ENCODE data around the gene ABCA3.
"Not testable (repeated sequence)": the region's sequence is repeated elsewhere in the genome, so short reads cannot be mapped to it uniquely, and the experiment has no call there.

Gene ABCA3

GRCh38 chr16:2340564-2341455 lies at the start of gene ABCA3:
TSS of gene ABCA3 (minus strand) at chr16:2340728. CDS start at chr16:2326466, 14,262 bp downstream.
- Histone ChIP-seq H3K27ac (ENCODE audit: low read depth, low read length) (no peak within 1 kb of the TSS), H3K9ac (ENCODE audit: low read depth, low read length) (no peak within 1 kb of the TSS)

DNA sequence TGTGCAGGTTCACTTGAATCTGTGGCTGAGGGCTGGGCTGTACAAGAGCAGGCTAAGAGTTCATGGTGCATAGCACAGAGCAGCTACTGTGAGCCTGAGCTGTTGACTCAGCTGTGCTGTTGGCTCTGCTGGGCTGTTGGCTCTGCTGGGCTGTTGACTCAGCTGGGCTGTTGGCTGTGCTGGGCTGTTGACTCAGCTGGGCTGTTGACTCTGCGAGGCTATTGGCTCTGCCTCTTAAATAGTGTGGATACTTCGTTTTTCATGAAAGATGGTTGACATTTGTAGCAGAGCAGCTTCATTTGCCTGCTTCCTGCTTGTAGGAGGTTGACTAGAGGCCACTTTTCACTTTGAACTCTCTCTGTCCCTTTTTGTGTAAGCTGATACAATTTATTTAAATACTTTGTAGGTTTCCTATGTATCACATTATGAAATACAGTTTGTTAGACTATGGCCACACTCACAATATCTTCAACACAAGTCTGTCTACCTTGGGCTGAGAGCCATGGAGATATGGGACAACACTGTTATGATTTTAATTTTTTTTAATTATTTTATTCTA lies 48.4 kb upstream of the ABCA3 start:
- peaks cover 8% of the 10 kb centered on the region for H3K9me3 ChIP-seq (ENCODE audit: control insufficient read depth, insufficient read depth, low read length)
- no peaks in the 10 kb centered on the region for H3K27me3 ChIP-seq (ENCODE audit: control insufficient read depth, insufficient read depth, low read length)
- peaks cover 18% of the 10 kb centered on the region for H3K4me1 ChIP-seq (ENCODE audit: control insufficient read depth, insufficient read depth, low read length)
- no peak overlapping the region for H3K4me3 ChIP-seq (ENCODE audit: low read depth, low read length)
- no peak overlapping the region for H3K27ac ChIP-seq (ENCODE audit: low read depth, low read length)
- no peaks in the 10 kb centered on the region for H3K36me3 ChIP-seq (ENCODE audit: control insufficient read depth, insufficient read depth, low read length)
- no peak overlapping the region for H3K9ac ChIP-seq (ENCODE audit: low read depth, low read length)

More at GRCh38 chr16:2340564-2341455, at the start of gene ABCA3:
- H3K4me1 ChIP-seq (ENCODE audit: control insufficient read depth, insufficient read depth, low read length), result no peaks in the 10 kb centered on the region
- H3K27me3 ChIP-seq (ENCODE audit: control insufficient read depth, insufficient read depth, low read length), result peaks cover 46% of the 10 kb centered on the region
- H3K4me3 ChIP-seq (ENCODE audit: low read depth, low read length), result peak within 1 kb of the TSS; percentile 77
- 0 out of 2 replicates have a peak, but pooled peaks cover 3% of the 10 kb centered on the region for H3K9me3 ChIP-seq (ENCODE audit: control insufficient read depth, insufficient read depth, low read length)
- H3K36me3 ChIP-seq (ENCODE audit: control insufficient read depth, insufficient read depth, low read length), result no peaks in the 10 kb centered on the region

DNA sequence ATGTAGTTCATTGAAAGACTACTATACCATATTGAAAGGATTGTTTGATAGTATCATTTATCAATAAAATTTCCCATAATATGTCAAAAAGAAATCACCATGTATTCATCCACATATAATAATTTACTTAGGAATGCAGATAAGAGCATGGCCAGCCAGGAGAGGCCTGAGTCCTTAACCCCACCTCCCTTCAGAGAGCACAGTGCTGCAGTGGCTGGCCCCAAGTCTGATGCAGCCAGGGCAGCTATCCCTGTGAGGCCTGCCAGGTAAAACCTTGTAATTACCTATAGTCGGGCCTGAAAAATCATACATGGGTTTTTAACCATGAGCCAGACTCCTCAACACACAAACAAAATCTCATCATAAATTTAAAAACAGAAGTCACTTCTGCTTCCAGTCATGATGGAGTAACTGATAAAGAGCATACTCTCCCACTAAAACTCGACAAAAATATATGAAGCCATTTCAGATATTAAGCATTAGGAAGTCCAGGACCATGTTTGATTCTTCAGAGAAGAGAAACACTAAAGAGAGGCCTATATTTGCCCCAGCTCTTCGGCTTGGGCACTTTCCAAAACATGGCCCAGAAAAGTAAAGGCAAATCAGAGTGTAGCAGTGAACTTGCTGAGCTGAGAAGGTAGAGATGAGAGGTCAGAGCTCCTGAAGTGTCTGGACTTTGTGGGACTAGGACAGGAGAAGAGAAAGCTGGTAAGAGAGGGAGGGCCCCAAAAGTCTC lies 47.8 kb upstream of the ABCA3 start:
- H3K9ac ChIP-seq (ENCODE audit: low read depth, low read length), result no peak overlapping the region
- no peak overlapping the region for H3K4me3 ChIP-seq (ENCODE audit: low read depth, low read length)
- no peaks in the 10 kb centered on the region for H3K36me3 ChIP-seq (ENCODE audit: control insufficient read depth, insufficient read depth, low read length)
- peaks cover 18% of the 10 kb centered on the region for H3K4me1 ChIP-seq (ENCODE audit: control insufficient read depth, insufficient read depth, low read length)
- H3K9me3 ChIP-seq (ENCODE audit: control insufficient read depth, insufficient read depth, low read length), result peaks cover 8% of the 10 kb centered on the region
- H3K27ac ChIP-seq (ENCODE audit: low read depth, low read length), result no peak overlapping the region
- no peaks in the 10 kb centered on the region for H3K27me3 ChIP-seq (ENCODE audit: control insufficient read depth, insufficient read depth, low read length)

DNA sequence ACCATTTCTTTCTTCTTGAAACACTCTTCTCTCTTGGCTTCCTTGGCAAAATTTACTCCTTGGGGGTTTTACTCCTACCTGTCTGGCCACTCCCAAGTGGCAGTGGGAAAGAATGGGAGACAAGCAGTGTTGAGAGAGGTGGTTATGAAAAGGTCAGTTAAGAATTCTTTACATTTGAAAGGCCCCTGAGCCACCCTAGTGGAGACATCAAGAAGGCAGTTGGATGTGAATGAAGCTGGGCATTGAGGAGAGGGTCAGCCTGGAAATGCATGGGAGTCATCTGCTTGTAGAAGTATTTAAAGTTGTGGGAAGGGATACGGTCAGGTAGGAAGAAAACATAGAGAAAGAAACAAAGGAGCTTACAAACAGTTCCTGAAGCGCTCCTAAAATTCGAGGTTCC lies 46.5 kb upstream of the ABCA3 start:
- no peaks in the 10 kb centered on the region for H3K36me3 ChIP-seq (ENCODE audit: control insufficient read depth, insufficient read depth, low read length)
- peaks cover 8% of the 10 kb centered on the region for H3K9me3 ChIP-seq (ENCODE audit: control insufficient read depth, insufficient read depth, low read length)
- no peak overlapping the region for H3K9ac ChIP-seq (ENCODE audit: low read depth, low read length)
- no peaks in the 10 kb centered on the region for H3K27me3 ChIP-seq (ENCODE audit: control insufficient read depth, insufficient read depth, low read length)
- H3K4me1 ChIP-seq (ENCODE audit: control insufficient read depth, insufficient read depth, low read length), result peaks cover 18% of the 10 kb centered on the region
- peak overlapping the region; percentile 75 for H3K27ac ChIP-seq (ENCODE audit: low read depth, low read length)
- H3K4me3 ChIP-seq (ENCODE audit: low read depth, low read length), result no peak overlapping the region

DNA sequence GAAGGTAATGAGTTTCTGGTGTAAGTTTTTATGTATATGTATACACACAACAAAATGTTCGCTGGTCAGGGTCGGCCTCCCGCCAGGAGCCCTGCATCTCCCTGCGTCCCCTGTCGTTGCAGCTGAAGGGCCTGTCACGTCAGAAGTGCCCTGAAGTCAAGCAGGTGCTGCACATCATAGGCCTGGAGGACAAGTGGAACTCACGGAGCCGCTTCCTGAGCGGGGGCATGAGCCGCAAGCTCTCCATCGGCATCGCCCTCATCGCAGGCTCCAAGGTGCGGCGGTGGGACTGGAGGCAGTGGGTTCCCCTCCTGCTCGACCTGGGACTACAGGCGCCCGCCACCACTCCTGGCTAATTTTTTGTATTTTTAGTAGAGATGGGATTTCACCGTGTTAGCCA lies 45.5 kb upstream of the ABCA3 start:
- not testable (repeated sequence) for H3K9me3 ChIP-seq (ENCODE audit: control insufficient read depth, insufficient read depth, low read length); H3K9ac ChIP-seq (ENCODE audit: low read depth, low read length); H3K27me3 ChIP-seq (ENCODE audit: control insufficient read depth, insufficient read depth, low read length); H3K4me3 ChIP-seq (ENCODE audit: low read depth, low read length); H3K27ac ChIP-seq (ENCODE audit: low read depth, low read length); H3K36me3 ChIP-seq (ENCODE audit: control insufficient read depth, insufficient read depth, low read length)
- peaks cover 18% of the 10 kb centered on the region for H3K4me1 ChIP-seq (ENCODE audit: control insufficient read depth, insufficient read depth, low read length)

- peaks cover 18% of the 10 kb centered on the region for H3K4me1 ChIP-seq (ENCODE audit: control insufficient read depth, insufficient read depth, low read length)
- H3K36me3 ChIP-seq (ENCODE audit: control insufficient read depth, insufficient read depth, low read length), result no peaks in the 10 kb centered on the region
- H3K4me3 ChIP-seq (ENCODE audit: low read depth, low read length), result no peak overlapping the region
- H3K27ac ChIP-seq (ENCODE audit: low read depth, low read length), result no peak overlapping the region
- H3K9me3 ChIP-seq (ENCODE audit: control insufficient read depth, insufficient read depth, low read length), result peaks cover 8% of the 10 kb centered on the region
- H3K27me3 ChIP-seq (ENCODE audit: control insufficient read depth, insufficient read depth, low read length), result no peaks in the 10 kb centered on the region
- no peak overlapping the region for H3K9ac ChIP-seq (ENCODE audit: low read depth, low read length)
Measured at GRCh38 chr16:2385190-2385836, 44.8 kb upstream of the ABCA3 start.

GRCh38 chr16:2384426-2384825 lies 43.9 kb upstream of the ABCA3 start:
- H3K36me3 ChIP-seq (ENCODE audit: control insufficient read depth, insufficient read depth, low read length), result no peaks in the 10 kb centered on the region
- no peak overlapping the region for H3K4me3 ChIP-seq (ENCODE audit: low read depth, low read length)
- H3K9me3 ChIP-seq (ENCODE audit: control insufficient read depth, insufficient read depth, low read length), result peaks cover 8% of the 10 kb centered on the region
- no peaks in the 10 kb centered on the region for H3K27me3 ChIP-seq (ENCODE audit: control insufficient read depth, insufficient read depth, low read length)
- H3K27ac ChIP-seq (ENCODE audit: low read depth, low read length), result no peak overlapping the region
- H3K4me1 ChIP-seq (ENCODE audit: control insufficient read depth, insufficient read depth, low read length), result peaks cover 18% of the 10 kb centered on the region
- no peak overlapping the region for H3K9ac ChIP-seq (ENCODE audit: low read depth, low read length)

GRCh38 chr16:2383501-2383900 lies 43.0 kb upstream of the ABCA3 start:
- Histone ChIP-seq H3K27ac (ENCODE audit: low read depth, low read length) (no peak overlapping the region), H3K4me3 (ENCODE audit: low read depth, low read length) (no peak overlapping the region), H3K4me1 (ENCODE audit: control insufficient read depth, insufficient read depth, low read length) (peaks cover 18% of the 10 kb centered on the region), H3K36me3 (ENCODE audit: control insufficient read depth, insufficient read depth, low read length) (no peaks in the 10 kb centered on the region), H3K9me3 (ENCODE audit: control insufficient read depth, insufficient read depth, low read length) (peaks cover under 1% of the 10 kb centered on the region; the same call in 1 of the 2 replicates), H3K9ac (ENCODE audit: low read depth, low read length) (no peak overlapping the region), H3K27me3 (ENCODE audit: control insufficient read depth, insufficient read depth, low read length) (no peaks in the 10 kb centered on the region)

DNA sequence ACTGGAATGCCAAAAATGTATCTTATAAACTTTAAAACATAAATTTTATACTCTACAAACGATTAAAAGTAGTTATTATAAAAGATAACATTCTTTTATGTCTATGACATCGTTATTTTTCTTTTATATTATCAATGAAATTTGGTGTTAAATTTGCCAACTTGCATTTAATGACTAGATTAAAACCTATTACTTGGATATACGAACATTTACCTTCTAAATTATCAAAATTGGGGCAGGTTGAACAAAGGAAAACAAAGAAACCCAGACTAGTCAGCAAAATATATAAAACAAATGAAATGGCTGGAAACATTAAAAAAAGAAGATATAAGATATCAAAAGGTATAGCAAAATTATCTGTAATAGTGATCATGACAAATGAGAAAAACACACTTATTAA lies 34.1 kb upstream of the ABCA3 start:
- Histone ChIP-seq H3K9ac (ENCODE audit: low read depth, low read length) (no peak overlapping the region), H3K9me3 (ENCODE audit: control insufficient read depth, insufficient read depth, low read length) (no peaks in the 10 kb centered on the region), H3K4me3 (ENCODE audit: low read depth, low read length) (no peak overlapping the region), H3K36me3 (ENCODE audit: control insufficient read depth, insufficient read depth, low read length) (no peaks in the 10 kb centered on the region), H3K27ac (ENCODE audit: low read depth, low read length) (no peak overlapping the region), H3K27me3 (ENCODE audit: control insufficient read depth, insufficient read depth, low read length) (no peaks in the 10 kb centered on the region), H3K4me1 (ENCODE audit: control insufficient read depth, insufficient read depth, low read length) (no peaks in the 10 kb centered on the region)

GRCh38 chr16:2373176-2373575 lies 32.6 kb upstream of the ABCA3 start:
- no peak overlapping the region for H3K9ac ChIP-seq (ENCODE audit: low read depth, low read length)

More at GRCh38 chr16:2373176-2373575, 32.6 kb upstream of the ABCA3 start:
- H3K36me3 ChIP-seq (ENCODE audit: control insufficient read depth, insufficient read depth, low read length), result no peaks in the 10 kb centered on the region
- H3K9me3 ChIP-seq (ENCODE audit: control insufficient read depth, insufficient read depth, low read length), result no peaks in the 10 kb centered on the region
- no peaks in the 10 kb centered on the region for H3K4me1 ChIP-seq (ENCODE audit: control insufficient read depth, insufficient read depth, low read length)
- H3K27me3 ChIP-seq (ENCODE audit: control insufficient read depth, insufficient read depth, low read length), result no peaks in the 10 kb centered on the region
- H3K4me3 ChIP-seq (ENCODE audit: low read depth, low read length), result no peak overlapping the region
- H3K27ac ChIP-seq (ENCODE audit: low read depth, low read length), result no peak overlapping the region

Measured in HUES48 (cell line).